ENCODE measurements around the gene TLE1. TPM values are rescaled to one million over a fixed set of nuclear protein-coding genes. Genes with fewer than 3 reads are reported as not detected.

Gene TLE1
- total and polyA plus RNA-seq, 2 experiments from 2014 or later: 100 to 117 TPM

- no peaks in the 10 kb centered on the region for H3K9me3 ChIP-seq (ENCODE audit: low read depth)
- no peak for TF ChIP-seq EZH2 (IDR thresholded peaks at IDR 0.05; ENCODE audit: borderline replicate concordance)
- TF ChIP-seq EZH2phosphoT487 (IDR thresholded peaks at IDR 0.05; ENCODE audit: low read depth, severe bottlenecking, unreplicated experiment): no peak
- TF ChIP-seq, protein P1, sequence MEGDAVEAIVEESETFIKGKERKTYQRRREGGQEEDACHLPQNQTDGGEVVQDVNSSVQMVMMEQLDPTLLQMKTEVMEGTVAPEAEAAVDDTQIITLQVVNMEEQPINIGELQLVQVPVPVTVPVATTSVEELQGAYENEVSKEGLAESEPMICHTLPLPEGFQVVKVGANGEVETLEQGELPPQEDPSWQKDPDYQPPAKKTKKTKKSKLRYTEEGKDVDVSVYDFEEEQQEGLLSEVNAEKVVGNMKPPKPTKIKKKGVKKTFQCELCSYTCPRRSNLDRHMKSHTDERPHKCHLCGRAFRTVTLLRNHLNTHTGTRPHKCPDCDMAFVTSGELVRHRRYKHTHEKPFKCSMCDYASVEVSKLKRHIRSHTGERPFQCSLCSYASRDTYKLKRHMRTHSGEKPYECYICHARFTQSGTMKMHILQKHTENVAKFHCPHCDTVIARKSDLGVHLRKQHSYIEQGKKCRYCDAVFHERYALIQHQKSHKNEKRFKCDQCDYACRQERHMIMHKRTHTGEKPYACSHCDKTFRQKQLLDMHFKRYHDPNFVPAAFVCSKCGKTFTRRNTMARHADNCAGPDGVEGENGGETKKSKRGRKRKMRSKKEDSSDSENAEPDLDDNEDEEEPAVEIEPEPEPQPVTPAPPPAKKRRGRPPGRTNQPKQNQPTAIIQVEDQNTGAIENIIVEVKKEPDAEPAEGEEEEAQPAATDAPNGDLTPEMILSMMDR (IDR thresholded peaks at IDR 0.05; ENCODE audit: poor library complexity): no peak
- peaks cover 5% of the 10 kb centered on the region for H3K36me3 ChIP-seq (replicated peaks; ENCODE audit: insufficient read depth, low read depth)
- H3K9me2 ChIP-seq (replicated peaks; ENCODE audit: insufficient read depth): no peaks in the 10 kb centered on the region
- H3K4me1 ChIP-seq (ENCODE audit: insufficient read depth): peaks cover 36% of the 10 kb centered on the region
- H3K27ac ChIP-seq: peak overlapping the region; percentile 84
- peaks cover 43% of the 10 kb centered on the region for H3K79me2 ChIP-seq
- no peak for DNase-seq (ENCODE audit: low spot score)
- H3K27me3 ChIP-seq: no peaks in the 10 kb centered on the region
- WGBS (ENCODE audit: low lambda C conversion rate, missing lambda C conversion rate): 53% methylated on average over 1 of the region's 1 CpG
- H3K4me2 ChIP-seq: peak overlapping the region; percentile 9
- no peak overlapping the region for H2AFZ ChIP-seq
- H3K4me3 ChIP-seq: no peak overlapping the region
- peaks cover 15% of the 10 kb centered on the region for H4K20me1 ChIP-seq (ENCODE audit: insufficient read depth, poor library complexity, severe bottlenecking)
Measured at GRCh38 chr9:81632599-81632998, 56.7 kb downstream of the TLE1 start.

- H3K4me2 ChIP-seq: no peak overlapping the region
- H4K20me1 ChIP-seq (ENCODE audit: insufficient read depth, poor library complexity, severe bottlenecking): peaks cover 13% of the 10 kb centered on the region
- TF ChIP-seq, protein P1 (IDR thresholded peaks at IDR 0.05; ENCODE audit: poor library complexity): no peak
- TF ChIP-seq EZH2phosphoT487 (IDR thresholded peaks at IDR 0.05; ENCODE audit: low read depth, severe bottlenecking, unreplicated experiment) (no peak), EZH2 (IDR thresholded peaks at IDR 0.05; ENCODE audit: borderline replicate concordance) (no peak)
- no peaks in the 10 kb centered on the region for H3K9me2 ChIP-seq (replicated peaks; ENCODE audit: insufficient read depth)
- H2AFZ ChIP-seq: no peak overlapping the region
- peaks cover 31% of the 10 kb centered on the region for H3K79me2 ChIP-seq
- no peaks in the 10 kb centered on the region for H3K27me3 ChIP-seq
- WGBS (ENCODE audit: low lambda C conversion rate, missing lambda C conversion rate): 93% methylated on average over 7 of the region's 7 CpGs
- H3K36me3 ChIP-seq (replicated peaks; ENCODE audit: insufficient read depth, low read depth): peaks cover 5% of the 10 kb centered on the region
- no peak for DNase-seq (ENCODE audit: low spot score)
- H3K9me3 ChIP-seq (ENCODE audit: low read depth): no peaks in the 10 kb centered on the region
- no peak overlapping the region for H3K4me3 ChIP-seq
- peaks cover 46% of the 10 kb centered on the region for H3K4me1 ChIP-seq (ENCODE audit: insufficient read depth)
- H3K27ac ChIP-seq: no peak overlapping the region
Measured at GRCh38 chr9:81631218-81631745, 58.1 kb downstream of the TLE1 start.

- no peak overlapping the region for H2AFZ ChIP-seq
- H3K36me3 ChIP-seq (replicated peaks; ENCODE audit: insufficient read depth, low read depth): peaks cover 5% of the 10 kb centered on the region
- H3K79me2 ChIP-seq: peaks cover 33% of the 10 kb centered on the region
- H4K20me1 ChIP-seq (ENCODE audit: insufficient read depth, poor library complexity, severe bottlenecking): peaks cover 5% of the 10 kb centered on the region
- TF ChIP-seq EZH2 (IDR thresholded peaks at IDR 0.05; ENCODE audit: borderline replicate concordance): no peak
- TF ChIP-seq, protein P1 (IDR thresholded peaks at IDR 0.05; ENCODE audit: poor library complexity): no peak
- no peak for TF ChIP-seq EZH2phosphoT487 (IDR thresholded peaks at IDR 0.05; ENCODE audit: low read depth, severe bottlenecking, unreplicated experiment)
- peaks cover 32% of the 10 kb centered on the region for H3K4me1 ChIP-seq (ENCODE audit: insufficient read depth)
- H3K27ac ChIP-seq: peak overlapping the region; percentile 25
- WGBS (ENCODE audit: low lambda C conversion rate, missing lambda C conversion rate): 65% methylated on average over 2 of the region's 2 CpGs
- H3K9me2 ChIP-seq (replicated peaks; ENCODE audit: insufficient read depth): no peaks in the 10 kb centered on the region
- no peak for DNase-seq (ENCODE audit: low spot score)
- no peaks in the 10 kb centered on the region for H3K27me3 ChIP-seq
- H3K9me3 ChIP-seq (ENCODE audit: low read depth): no peaks in the 10 kb centered on the region
- no peak overlapping the region for H3K4me3 ChIP-seq
- H3K4me2 ChIP-seq: no peak overlapping the region
Measured at GRCh38 chr9:81629440-81629839, 59.9 kb downstream of the TLE1 start.

All from hepatocyte (in vitro differentiated cells).